ENCODE results near the gene DFFB. TPM values are rescaled to one million over a fixed set of nuclear protein-coding genes. Genes with fewer than 3 reads are reported as not detected.

The DFFB gene
- polyA plus RNA-seq, 1 donor from 2014 or later = 20.2 TPM

DNA sequence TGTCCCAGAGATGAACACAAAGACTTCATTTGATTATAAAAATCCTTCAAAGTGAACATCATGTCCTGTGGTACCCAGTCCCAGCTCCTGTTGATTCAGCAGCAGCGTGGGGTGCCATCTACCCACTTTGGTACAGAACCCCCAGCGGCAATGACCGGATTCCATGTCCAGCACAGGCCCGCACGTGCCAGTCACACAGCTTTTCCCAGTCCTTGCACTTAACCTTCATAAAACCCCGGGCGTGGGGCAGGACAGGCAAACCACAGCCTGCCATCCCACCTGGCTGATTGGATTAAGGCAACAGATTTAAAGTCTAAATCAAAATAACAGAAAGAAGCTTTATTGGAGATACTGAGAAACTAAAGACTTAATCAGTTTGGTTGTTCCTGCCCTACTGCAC, 15.8 kb upstream of the DFFB start:
- Histone ChIP-seq H3K9me2 (ENCODE audit: insufficient read depth, low read length) (no peaks in the 10 kb centered on the region), H3K9ac (ENCODE audit: low read length) (no peak overlapping the region), H3K27me3 (ENCODE audit: insufficient read depth, low read depth, low read length) (no peaks in the 10 kb centered on the region), H3K36me3 (ENCODE audit: insufficient read depth, low read length) (peaks cover 16% of the 10 kb centered on the region), H4K20me1 (ENCODE audit: insufficient read depth) (no peaks in the 10 kb centered on the region), H3K27ac (ENCODE audit: low read length) (no peak overlapping the region), H2AFZ (ENCODE audit: low read depth, low read length) (no peak overlapping the region), H3K9me3 (ENCODE audit: low read length) (no peaks in the 10 kb centered on the region), H3K4me3 (ENCODE audit: low read length) (no peak overlapping the region), H3K79me2 (replicated peaks; ENCODE audit: insufficient read depth, low read length) (no peaks in the 10 kb centered on the region), H3F3A (ENCODE audit: insufficient read depth, low read length, poor library complexity, severe bottlenecking) (no peaks in the 10 kb centered on the region), H3K4me2 (ENCODE audit: low read length) (no peak overlapping the region)
- no peak for TF ChIP-seq TAF1 (IDR thresholded peaks at IDR 0.05; ENCODE audit: low read depth)
- TF ChIP-seq EZH2 (IDR thresholded peaks at IDR 0.05; ENCODE audit: borderline replicate concordance, insufficient read depth, low read length, poor library complexity, severe bottlenecking) = no peak
- TF ChIP-seq SMC3 (conservative IDR thresholded peaks at IDR 0.05; ENCODE audit: poor library complexity) = no peak
- TF ChIP-seq RAD21 (conservative IDR thresholded peaks at IDR 0.05) = no peak
- TF ChIP-seq MXI1 (conservative IDR thresholded peaks at IDR 0.05; ENCODE audit: poor library complexity, severe bottlenecking) = no peak
- TF ChIP-seq POLR2AphosphoS5 (IDR thresholded peaks at IDR 0.05) = no peak
- TF ChIP-seq, protein P1, sequence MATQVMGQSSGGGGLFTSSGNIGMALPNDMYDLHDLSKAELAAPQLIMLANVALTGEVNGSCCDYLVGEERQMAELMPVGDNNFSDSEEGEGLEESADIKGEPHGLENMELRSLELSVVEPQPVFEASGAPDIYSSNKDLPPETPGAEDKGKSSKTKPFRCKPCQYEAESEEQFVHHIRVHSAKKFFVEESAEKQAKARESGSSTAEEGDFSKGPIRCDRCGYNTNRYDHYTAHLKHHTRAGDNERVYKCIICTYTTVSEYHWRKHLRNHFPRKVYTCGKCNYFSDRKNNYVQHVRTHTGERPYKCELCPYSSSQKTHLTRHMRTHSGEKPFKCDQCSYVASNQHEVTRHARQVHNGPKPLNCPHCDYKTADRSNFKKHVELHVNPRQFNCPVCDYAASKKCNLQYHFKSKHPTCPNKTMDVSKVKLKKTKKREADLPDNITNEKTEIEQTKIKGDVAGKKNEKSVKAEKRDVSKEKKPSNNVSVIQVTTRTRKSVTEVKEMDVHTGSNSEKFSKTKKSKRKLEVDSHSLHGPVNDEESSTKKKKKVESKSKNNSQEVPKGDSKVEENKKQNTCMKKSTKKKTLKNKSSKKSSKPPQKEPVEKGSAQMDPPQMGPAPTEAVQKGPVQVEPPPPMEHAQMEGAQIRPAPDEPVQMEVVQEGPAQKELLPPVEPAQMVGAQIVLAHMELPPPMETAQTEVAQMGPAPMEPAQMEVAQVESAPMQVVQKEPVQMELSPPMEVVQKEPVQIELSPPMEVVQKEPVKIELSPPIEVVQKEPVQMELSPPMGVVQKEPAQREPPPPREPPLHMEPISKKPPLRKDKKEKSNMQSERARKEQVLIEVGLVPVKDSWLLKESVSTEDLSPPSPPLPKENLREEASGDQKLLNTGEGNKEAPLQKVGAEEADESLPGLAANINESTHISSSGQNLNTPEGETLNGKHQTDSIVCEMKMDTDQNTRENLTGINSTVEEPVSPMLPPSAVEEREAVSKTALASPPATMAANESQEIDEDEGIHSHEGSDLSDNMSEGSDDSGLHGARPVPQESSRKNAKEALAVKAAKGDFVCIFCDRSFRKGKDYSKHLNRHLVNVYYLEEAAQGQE (IDR thresholded peaks at IDR 0.05; ENCODE audit: borderline replicate concordance) = no peak
- TF ChIP-seq EP300 (conservative IDR thresholded peaks at IDR 0.05; ENCODE audit: poor library complexity, severe bottlenecking) = no peak
- TF ChIP-seq, protein P2, sequence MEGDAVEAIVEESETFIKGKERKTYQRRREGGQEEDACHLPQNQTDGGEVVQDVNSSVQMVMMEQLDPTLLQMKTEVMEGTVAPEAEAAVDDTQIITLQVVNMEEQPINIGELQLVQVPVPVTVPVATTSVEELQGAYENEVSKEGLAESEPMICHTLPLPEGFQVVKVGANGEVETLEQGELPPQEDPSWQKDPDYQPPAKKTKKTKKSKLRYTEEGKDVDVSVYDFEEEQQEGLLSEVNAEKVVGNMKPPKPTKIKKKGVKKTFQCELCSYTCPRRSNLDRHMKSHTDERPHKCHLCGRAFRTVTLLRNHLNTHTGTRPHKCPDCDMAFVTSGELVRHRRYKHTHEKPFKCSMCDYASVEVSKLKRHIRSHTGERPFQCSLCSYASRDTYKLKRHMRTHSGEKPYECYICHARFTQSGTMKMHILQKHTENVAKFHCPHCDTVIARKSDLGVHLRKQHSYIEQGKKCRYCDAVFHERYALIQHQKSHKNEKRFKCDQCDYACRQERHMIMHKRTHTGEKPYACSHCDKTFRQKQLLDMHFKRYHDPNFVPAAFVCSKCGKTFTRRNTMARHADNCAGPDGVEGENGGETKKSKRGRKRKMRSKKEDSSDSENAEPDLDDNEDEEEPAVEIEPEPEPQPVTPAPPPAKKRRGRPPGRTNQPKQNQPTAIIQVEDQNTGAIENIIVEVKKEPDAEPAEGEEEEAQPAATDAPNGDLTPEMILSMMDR (IDR thresholded peaks at IDR 0.05; ENCODE audit: poor library complexity, severe bottlenecking) = no peak

DNA sequence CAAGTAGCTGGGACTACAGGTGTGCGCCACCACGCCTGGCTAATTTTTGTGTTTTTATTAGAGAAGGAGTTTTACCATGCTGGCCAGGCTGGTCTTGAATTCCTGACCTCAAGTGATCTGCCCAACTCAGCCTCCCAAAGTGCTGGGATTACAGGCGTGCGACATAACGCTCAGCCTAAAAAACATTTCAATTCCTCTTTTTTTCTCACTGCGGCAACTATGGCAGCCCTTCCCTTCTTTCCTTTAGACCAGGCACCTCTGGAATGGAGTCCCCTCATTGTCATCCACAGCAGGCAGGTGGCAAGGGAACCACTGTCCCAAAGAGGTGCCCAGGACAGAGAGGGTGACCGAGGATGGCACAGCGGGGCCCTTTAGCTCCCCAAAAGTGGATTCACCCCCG, 14.4 kb upstream of the DFFB start:
- Histone ChIP-seq H3K36me3 (ENCODE audit: insufficient read depth, low read length) (peaks cover 2% of the 10 kb centered on the region), H3K27me3 (ENCODE audit: insufficient read depth, low read depth, low read length) (no peaks in the 10 kb centered on the region), H4K20me1 (ENCODE audit: insufficient read depth) (no peaks in the 10 kb centered on the region), H3K79me2 (replicated peaks; ENCODE audit: insufficient read depth, low read length) (no peaks in the 10 kb centered on the region), H3K27ac (ENCODE audit: low read length) (no peak overlapping the region), H3K9me3 (ENCODE audit: low read length) (no peaks in the 10 kb centered on the region), H2AFZ (ENCODE audit: low read depth, low read length) (no peak overlapping the region), H3K4me2 (ENCODE audit: low read length) (no peak overlapping the region), H3K9me2 (ENCODE audit: insufficient read depth, low read length) (no peaks in the 10 kb centered on the region), H3F3A (ENCODE audit: insufficient read depth, low read length, poor library complexity, severe bottlenecking) (no peaks in the 10 kb centered on the region), H3K9ac (ENCODE audit: low read length) (no peak overlapping the region), H3K4me3 (ENCODE audit: low read length) (no peak overlapping the region)
- TF ChIP-seq SMC3 (conservative IDR thresholded peaks at IDR 0.05; ENCODE audit: poor library complexity) (no peak), EZH2 (IDR thresholded peaks at IDR 0.05; ENCODE audit: borderline replicate concordance, insufficient read depth, low read length, poor library complexity, severe bottlenecking) (no peak)
- TF ChIP-seq, protein P1 (IDR thresholded peaks at IDR 0.05; ENCODE audit: borderline replicate concordance) = no peak

All from neural cell (in vitro differentiated cells).